Activated gamma-delta T cell treated with Interleukin-2 at 50 U/mL for 16 hours (primary cell): ENCODE results near the gene ADARB2.

ENCODE experiments used
- DNase-seq: peaks from one replicate; pipeline ENCODE4 v3.0.0-alpha.2; 2020

The ADARB2 gene

GRCh38 chr10:1155791-1156615, 581.3 kb downstream of the ADARB2 start:
- no peak for DNase-seq

- no peak for DNase-seq
Observed at GRCh38 chr10:1154531-1155295, 582.6 kb downstream of the ADARB2 start.

GRCh38 chr10:1153805-1154351, 583.4 kb downstream of the ADARB2 start:
- no peak for DNase-seq

- DNase-seq, result no peak
Observed at GRCh38 chr10:1153251-1153763, 584.0 kb downstream of the ADARB2 start.

- DNase-seq, result no peak
Observed at GRCh38 chr10:1152386-1153250, 584.7 kb downstream of the ADARB2 start.

- DNase-seq, result no peak
Observed at GRCh38 chr10:1151076-1152033, 586.0 kb downstream of the ADARB2 start.

GRCh38 chr10:1150638-1150955, 586.7 kb downstream of the ADARB2 start:
- DNase-seq, result no peak

GRCh38 chr10:1149793-1150637, 587.3 kb downstream of the ADARB2 start:
- no peak for DNase-seq

GRCh38 chr10:1148855-1149605, 588.3 kb downstream of the ADARB2 start:
- no peak for DNase-seq

- DNase-seq, result no peak
Observed at GRCh38 chr10:1147810-1148209, 589.5 kb downstream of the ADARB2 start.

GRCh38 chr10:1142596-1142995, 594.7 kb downstream of the ADARB2 start:
- no peak for DNase-seq

- DNase-seq, result no peak
Observed at GRCh38 chr10:1141701-1142100, 595.6 kb downstream of the ADARB2 start.

GRCh38 chr10:1141261-1141660, 596.1 kb downstream of the ADARB2 start:
- DNase-seq, result no peak

GRCh38 chr10:1138529-1138928, 598.8 kb downstream of the ADARB2 start:
- no peak for DNase-seq

- DNase-seq, result no peak
Observed at GRCh38 chr10:1137499-1138163, 599.7 kb downstream of the ADARB2 start.

GRCh38 chr10:1136268-1136667, 601.1 kb downstream of the ADARB2 start:
- no peak for DNase-seq

- no peak for DNase-seq
Observed at GRCh38 chr10:1134156-1134555, 603.2 kb downstream of the ADARB2 start.

- DNase-seq, result no peak
Observed at GRCh38 chr10:1133495-1134045, 603.8 kb downstream of the ADARB2 start.

GRCh38 chr10:1132584-1132983, 604.7 kb downstream of the ADARB2 start:
- no peak for DNase-seq
